ENCODE data around the gene MAPRE2. TPM values are rescaled to one million over a fixed set of nuclear protein-coding genes. Genes with fewer than 3 reads are reported as not detected.

The MAPRE2 gene
- total RNA-seq, 4 donors from 2014 or later, result 21.8 to 57.7 (median 40.0) TPM

DNA sequence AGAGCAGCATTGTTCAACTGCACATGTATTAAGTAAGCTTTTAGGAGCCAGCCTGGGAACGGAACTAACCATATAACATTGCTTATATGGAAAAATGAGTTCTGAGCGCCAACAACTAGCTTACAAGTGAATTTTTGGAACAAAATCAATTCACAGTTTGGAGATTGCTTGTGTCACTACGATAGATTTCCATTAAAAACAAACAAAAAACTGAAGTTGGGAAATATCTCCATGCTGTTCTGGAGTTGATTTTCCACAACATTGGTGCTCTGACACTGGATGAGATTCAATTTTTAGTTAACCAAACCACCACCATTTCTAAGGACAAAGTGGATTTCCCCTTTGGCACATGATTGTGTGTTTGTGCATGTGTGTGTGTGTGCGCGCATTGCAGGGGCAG lies 142.7 kb downstream of the MAPRE2 start:
- intact Hi-C loops (cut with DNase I; ENCODE audit: low total_unique reads), result no loop called here
- H3K4me3 ChIP-seq (ENCODE audit: low read depth, poor library complexity, severe bottlenecking), result no peak overlapping the region
- DNase-seq (ENCODE audit: low spot score in 2 of 2), result no peak
- WGBS, 2 donors, result 76% methylated on average over 5 of the region's 5 CpGs
- TF ChIP-seq POLR2A (IDR thresholded peaks at IDR 0.05) (no peak), CTCF (IDR thresholded peaks at IDR 0.05) (no peak)

DNA sequence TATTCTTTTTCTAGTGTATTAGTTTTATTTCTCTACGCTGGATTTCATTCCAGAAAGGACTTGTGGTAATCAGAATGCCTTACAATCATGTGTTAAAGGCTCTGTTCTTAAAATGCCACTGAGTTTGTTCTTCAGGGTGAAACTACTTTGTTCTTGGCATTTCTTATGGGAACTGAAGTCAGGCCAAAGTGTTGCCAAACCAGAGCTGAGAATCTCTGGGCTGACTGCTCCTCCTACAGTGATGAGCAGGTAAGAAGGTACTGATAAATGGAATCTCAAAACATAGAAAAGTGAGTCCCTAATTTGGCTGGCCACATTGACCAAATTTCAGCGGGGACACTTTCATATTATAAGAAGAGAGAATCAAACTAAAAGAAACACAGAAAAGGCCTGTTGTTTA lies 144.6 kb downstream of the MAPRE2 start:
- intact Hi-C loops (cut with DNase I; ENCODE audit: low total_unique reads), result no loop called here
- TF ChIP-seq CTCF (IDR thresholded peaks at IDR 0.05), result no peak
- no peak for TF ChIP-seq POLR2A (IDR thresholded peaks at IDR 0.05)
- 47 to 60% methylated on average over 2 of the region's 2 CpGs for WGBS, 2 donors
- DNase-seq (ENCODE audit: low spot score in 2 of 2), result no peak
- no peak overlapping the region for H3K4me3 ChIP-seq (ENCODE audit: low read depth, poor library complexity, severe bottlenecking)

DNA sequence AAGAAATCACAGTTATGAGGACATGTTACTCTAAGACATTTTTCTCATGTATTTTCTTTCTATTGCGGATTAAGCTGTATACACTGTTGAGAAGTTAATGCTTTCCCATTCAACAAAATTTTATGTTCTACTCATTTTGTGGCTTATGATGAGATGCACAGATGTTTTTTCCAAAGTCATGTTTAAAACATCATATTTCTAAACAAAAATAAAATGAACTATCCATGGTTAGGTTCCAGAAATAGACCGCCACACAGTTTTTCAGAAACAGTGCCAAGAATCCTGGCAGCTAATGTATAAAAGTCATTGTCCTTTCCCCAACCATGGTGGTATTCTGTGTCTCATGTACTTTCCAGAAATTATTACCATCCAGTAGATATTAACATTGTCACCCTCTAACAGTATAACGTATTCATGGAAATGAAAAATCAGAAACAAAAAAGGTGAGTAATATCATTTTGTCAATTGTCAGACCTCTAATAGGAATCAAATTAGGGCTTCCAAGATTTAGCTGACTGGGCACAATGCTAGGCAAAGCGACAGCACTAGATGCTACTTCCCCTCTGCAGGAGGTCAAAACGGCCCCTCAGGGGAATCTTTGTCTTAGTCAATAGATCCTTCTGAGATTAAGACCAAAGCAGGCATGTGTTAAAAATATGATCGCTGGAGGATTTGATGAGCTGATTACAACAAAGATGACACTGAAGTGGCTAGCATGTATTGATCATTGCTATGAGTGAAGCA lies 145.2 kb downstream of the MAPRE2 start:
- intact Hi-C loops (cut with DNase I; ENCODE audit: low total_unique reads), result no loop called here
- 53 to 56% methylated on average over 6 of the region's 6 CpGs for WGBS, 2 donors
- DNase-seq (ENCODE audit: low spot score in 2 of 2), result no peak
- no peak for TF ChIP-seq POLR2A (IDR thresholded peaks at IDR 0.05)
- no peak for TF ChIP-seq CTCF (IDR thresholded peaks at IDR 0.05)
- no peak overlapping the region for H3K4me3 ChIP-seq (ENCODE audit: low read depth, poor library complexity, severe bottlenecking)

GRCh38 chr18:35189510-35189909 lies 148.3 kb downstream of the MAPRE2 start:
- TF ChIP-seq CTCF (IDR thresholded peaks at IDR 0.05), result no peak
- TF ChIP-seq POLR2A (IDR thresholded peaks at IDR 0.05), result no peak
- intact Hi-C loops (cut with DNase I; ENCODE audit: low total_unique reads), result no loop called here
- 41 to 48% methylated on average over 1 of the region's 1 CpG for WGBS, 2 donors
- no peak overlapping the region for H3K4me3 ChIP-seq (ENCODE audit: low read depth, poor library complexity, severe bottlenecking)
- DNase-seq (ENCODE audit: low spot score in 2 of 2), result no peak

DNA sequence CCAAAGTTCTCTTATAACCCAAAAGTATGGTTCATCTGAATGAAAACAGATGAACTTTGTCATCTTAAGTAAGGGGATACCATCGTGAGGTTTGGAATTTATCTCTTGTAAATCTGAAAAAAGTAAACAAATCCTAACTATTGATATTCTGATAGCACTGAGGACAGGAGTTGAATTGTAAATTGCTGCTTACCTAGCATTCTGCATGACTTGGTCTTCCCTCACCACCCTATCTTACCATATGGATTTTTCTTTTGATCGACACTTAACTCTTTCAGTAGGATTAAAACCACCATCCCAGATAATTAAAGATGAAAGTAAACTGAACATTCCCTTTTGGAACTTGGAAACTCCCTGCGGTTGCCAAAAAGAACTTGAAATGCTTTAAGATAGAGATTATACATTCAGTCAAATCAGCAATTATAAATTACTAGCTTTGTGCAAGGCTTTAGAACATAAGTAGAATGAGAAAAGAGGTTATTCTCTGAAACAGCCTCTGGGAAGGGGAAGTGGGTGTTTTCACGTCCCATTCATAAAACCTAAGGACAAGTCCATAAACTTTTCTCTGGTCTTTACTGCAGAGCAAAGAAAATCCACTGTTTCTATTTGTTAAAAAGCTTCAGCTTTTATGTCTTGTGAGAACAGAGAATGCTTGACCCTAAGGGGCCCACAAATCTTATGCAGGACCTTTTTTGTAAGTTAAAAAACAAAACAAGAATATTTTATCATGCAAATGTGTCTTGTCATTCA lies 149.9 kb downstream of the MAPRE2 start:
- intact Hi-C loops (cut with DNase I; ENCODE audit: low total_unique reads), result no loop called here
- TF ChIP-seq POLR2A (IDR thresholded peaks at IDR 0.05) (no peak), CTCF (IDR thresholded peaks at IDR 0.05) (no peak)
- no peak for DNase-seq (ENCODE audit: low spot score in 2 of 2)
- no peak overlapping the region for H3K4me3 ChIP-seq (ENCODE audit: low read depth, poor library complexity, severe bottlenecking)
- 58 to 71% methylated on average over 4 of the region's 4 CpGs for WGBS, 2 donors

Measured in lower leg skin (tissue), 4 donors.